K562 (cell line): ENCODE measurements around the gene GJA9. TPM values are rescaled to one million over a fixed set of nuclear protein-coding genes. Genes with fewer than 3 reads are reported as not detected.
A peak's percentile ranks its signal among the peaks of the same experiment; 100 is the strongest.

ENCODE experiments used
- CBFB ChIP-seq: sonication (generic); formaldehyde crosslinking; IDR thresholded peaks from 2 replicates; pipeline ENCODE4 v1.4.0; 2020; ENCODE audit warnings: mild to moderate bottlenecking, missing genetic modification reagents
- CEBPG ChIP-seq, 3 experiments: fragments of 200-800 bp in 1 of 3; sonication (Bioruptor generic) in 1 of 3; sonication (generic) in 1 of 3; formaldehyde crosslinking in 1 of 3; IDR thresholded peaks in 2 of 3; conservative IDR thresholded peaks in 1 of 3; 2 replicates each; pipeline versions ENCODE4 v1.6.1 to v1.8.0; 2016 to 2022; ENCODE audit warnings: missing compliant biosample characterization in 2 of 3, missing genetic modification characterization in 2 of 3, mild to moderate bottlenecking in 1 of 3, missing genetic modification reagents in 1 of 3
- CEBPZ ChIP-seq: fragments of 150-350 bp; IDR thresholded peaks from 2 replicates; pipeline ENCODE4 v1.6.1; 2014; ENCODE audit warnings: low read depth, mild to moderate bottlenecking, low read length, borderline replicate concordance
- CHD2 ChIP-seq: IDR thresholded peaks from 2 replicates; pipeline ENCODE4 v1.6.1; 2011; ENCODE audit warnings: low read depth, low read length
- CREM ChIP-seq: IDR thresholded peaks from 2 replicates; pipeline ENCODE4 v1.6.1; 2014; ENCODE audit warnings: antibody characterized with exemption, low read depth
- GABPA ChIP-seq: fragments of 200-800 bp; sonication (Bioruptor generic); conservative IDR thresholded peaks from 2 replicates; pipeline ENCODE4 v1.6.1; 2016; ENCODE audit warnings: low read depth, missing genetic modification characterization, missing compliant biosample characterization
- MEIS2 ChIP-seq: fragments of 450-650 bp; IDR thresholded peaks from 2 replicates; pipeline ENCODE4 v1.6.1; 2014; ENCODE audit warnings: mild to moderate bottlenecking; ENCODE audit not compliant: partially characterized antibody
- MYC ChIP-seq, 2 experiments: fragments of 250-450 bp in 1 of 2; sonication (Bioruptor Pico) in 1 of 2; IDR thresholded peaks; 2 replicates each; pipeline versions ENCODE4 v1.5.1 to v1.6.1; 2012 to 2021; ENCODE audit warnings: low read depth in 2 of 2, borderline replicate concordance in 1 of 2, improper control_type of control experiment in 1 of 2, low read length in 1 of 2, mild to moderate bottlenecking in 1 of 2, moderate library complexity in 1 of 2
- NELFE ChIP-seq: IDR thresholded peaks from 2 replicates; pipeline ENCODE4 v1.6.1; 2011; ENCODE audit warnings: mild to moderate bottlenecking; ENCODE audit not compliant: insufficient read depth, insufficient read length
- RCOR1 ChIP-seq, 2 experiments: IDR thresholded peaks; 2 replicates each; pipeline ENCODE4 v1.6.1; 2012; ENCODE audit warnings: low read depth in 2 of 2, low read length in 2 of 2, borderline replicate concordance in 1 of 2, improper control_type of control experiment in 1 of 2
- SOX6 ChIP-seq: fragments of 450-650 bp; IDR thresholded peaks from 2 replicates; pipeline ENCODE4 v1.6.1; 2014; ENCODE audit warnings: mild to moderate bottlenecking
- TEAD1 ChIP-seq, 2 experiments: fragments of 450-650 bp in 1 of 2; sonication (generic) in 1 of 2; formaldehyde crosslinking; IDR thresholded peaks; 2 replicates each; pipeline versions ENCODE4 v1.4.0 to v1.8.0; 2020 to 2022; ENCODE audit warnings: mild to moderate bottlenecking in 2 of 2, missing genetic modification reagents in 1 of 2
- THAP12 ChIP-seq: fragments of 250-450 bp; sonication (Bioruptor Pico); IDR thresholded peaks from 2 replicates; pipeline ENCODE4 v1.9.0; 2021; ENCODE audit warnings: mild to moderate bottlenecking, inconsistent platforms
- ZBTB33 ChIP-seq: sonication (generic); formaldehyde crosslinking; IDR thresholded peaks from 2 replicates; pipeline ENCODE4 v1.8.1; 2023; ENCODE audit warnings: mild to moderate bottlenecking, missing genetic modification reagents
- ZNF24 ChIP-seq: fragments of 450-650 bp; IDR thresholded peaks from 2 replicates; pipeline ENCODE4 v1.6.1; 2016
- polyA plus RNA-seq, 8 experiments: library from polyadenylated mRNA; depleted of rRNA in 4 of 8; stranded (reverse) in 5 of 8; unstranded in 3 of 8; fragments of >200 nt; fragmentation: Nextera tagmentation in 2 of 8; fragmentation: Illumina TruSeq in 1 of 8; extraction: Ambion mirVana in 2 of 8; extraction: Trizol in 1 of 8; gene quantifications; 2 replicates each; pipeline versions ENCODE4 v1.2.1 to v1.2.3, GENCODE V29; 2011 to 2014; ENCODE audit warnings: inconsistent platforms in 1 of 8, missing spikeins in 1 of 8
- total RNA-seq, 7 experiments: library from RNA; depleted of rRNA in 6 of 7; stranded (reverse); fragments of >200 nt in 6 of 7; fragmentation: Illumina TruSeq in 2 of 7; extraction: Trizol in 2 of 7; gene quantifications; 2 replicates each; pipeline versions ENCODE4 v1.2.1 to v1.2.3, GENCODE V29; 2011 to 2021; ENCODE audit warnings: low replicate concordance in 1 of 7

Gene GJA9
- total and polyA plus RNA-seq, 9 of the 15 experiments (the other 6 are each of a cell fraction or from before 2014, with no cell fraction given): not detected

- TF ChIP-seq THAP12 (CRISPR knock-in tag) (0 out of 2 replicates have a peak, but pooled peaks have one; percentile 8), GABPA (tag) (peak; percentile 96), MYC (IDR thresholded peaks at IDR 0.05; ENCODE audit: low read depth, low read length) (0 out of 2 replicates have a peak, but pooled peaks have one; percentile 44), MYC (CRISPR knock-in tag; IDR thresholded peaks at IDR 0.05; ENCODE audit: borderline replicate concordance, low read depth) (no peak), ZNF24 (0 out of 2 replicates have a peak, but pooled peaks have one; percentile 82), TEAD1 (CRISPR knock-in tag; IDR thresholded peaks at IDR 0.05) (0 out of 4 replicates have a peak, but pooled peaks of 1 of the 2 experiments have one; percentile 51), CEBPG (CRISPR knock-in tag; IDR thresholded peaks at IDR 0.05) (no peak), CEBPG (tag; conservative IDR thresholded peaks at IDR 0.05 in 1 of 2, IDR thresholded peaks at IDR 0.05 in 1 of 2) (no peak), SOX6 (peak; percentile 49; the same call in 1 of the 2 replicates), ZBTB33 (peak; percentile 59; the same call in 1 of the 2 replicates), CEBPZ (no peak), RCOR1 (IDR thresholded peaks at IDR 0.05; ENCODE audit: borderline replicate concordance in 1 of 2, low read depth in 2 of 2, low read length in 2 of 2) (peak in 1 of 2 experiments; percentile 44; a peak in 1 of 4 replicates), NELFE (no peak), CBFB (CRISPR knock-in tag) (0 out of 2 replicates have a peak, but pooled peaks have one; percentile 64), CREM (peak; percentile 62), MEIS2 (peak; percentile 97), CHD2 (peak; percentile 10; the same call in 1 of the 2 replicates)
These were observed 8.1 kb downstream of the GJA9 start, which contains the start of gene MYCBP (continued) for GRCh38 chr1:38873027-38873969.
